ENCODE measurements around the gene WSCD2. TPM values are rescaled to one million over a fixed set of nuclear protein-coding genes. Genes with fewer than 3 reads are reported as not detected.

The WSCD2 gene
- total and polyA plus RNA-seq, 2 experiments from 2014 or later, result not detected

DNA sequence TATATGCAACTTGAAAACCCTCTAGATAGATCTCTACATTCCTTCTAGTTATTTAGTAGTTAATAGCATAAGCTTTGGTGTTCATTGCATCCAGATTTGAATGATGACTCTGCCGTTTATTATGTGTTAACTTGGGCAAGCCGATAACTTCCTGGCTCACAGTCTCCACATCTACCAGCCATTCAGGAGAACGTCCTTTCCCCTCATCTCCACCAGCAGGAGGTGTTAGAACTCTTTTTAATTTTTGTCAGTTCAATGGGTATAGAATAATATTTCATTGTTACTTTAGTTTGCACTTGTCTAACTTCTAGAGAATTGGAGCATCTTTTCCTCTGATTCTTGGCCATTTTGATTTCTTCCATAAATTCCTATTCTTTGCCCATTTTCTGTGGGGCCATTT, 30.0 kb upstream of the WSCD2 start:
- no peaks in the 10 kb centered on the region for H3K36me3 ChIP-seq (ENCODE audit: low read depth)
- no peak overlapping the region for H3K4me3 ChIP-seq
- no peaks in the 10 kb centered on the region for H3K4me1 ChIP-seq (ENCODE audit: insufficient read depth)
- TF ChIP-seq EZH2phosphoT487 (IDR thresholded peaks at IDR 0.05; ENCODE audit: insufficient read depth, low read depth), result no peak
- TF ChIP-seq EZH2 (IDR thresholded peaks at IDR 0.05; ENCODE audit: insufficient read depth, poor library complexity, severe bottlenecking), result no peak
- peak; percentile 35 for DNase-seq
- H4K20me1 ChIP-seq (ENCODE audit: insufficient read depth), result no peaks in the 10 kb centered on the region
- H2AFZ ChIP-seq, result no peak overlapping the region
- no peak overlapping the region for H3K9ac ChIP-seq
- no peaks in the 10 kb centered on the region for H3K9me3 ChIP-seq (ENCODE audit: low read depth)
- H3F3A ChIP-seq (ENCODE audit: insufficient read depth), result no peaks in the 10 kb centered on the region
- in situ Hi-C loops (cut with MboI), result no loop called here
- H3K4me2 ChIP-seq (ENCODE audit: unreplicated experiment), result no peak overlapping the region
- WGBS, 2 experiments (ENCODE audit: low coverage in 1 of 2, low lambda C conversion rate in 2 of 2, missing lambda C conversion rate in 2 of 2), result 2% methylated on average over 3 of the region's 3 CpGs
- no peaks in the 10 kb centered on the region for H3K9me2 ChIP-seq (ENCODE audit: insufficient read depth)
- H3K27ac ChIP-seq, result no peak overlapping the region
- H3K79me2 ChIP-seq (ENCODE audit: insufficient read depth), result no peaks in the 10 kb centered on the region
- H3K27me3 ChIP-seq (replicated peaks; ENCODE audit: insufficient read depth), result no peaks in the 10 kb centered on the region

DNA sequence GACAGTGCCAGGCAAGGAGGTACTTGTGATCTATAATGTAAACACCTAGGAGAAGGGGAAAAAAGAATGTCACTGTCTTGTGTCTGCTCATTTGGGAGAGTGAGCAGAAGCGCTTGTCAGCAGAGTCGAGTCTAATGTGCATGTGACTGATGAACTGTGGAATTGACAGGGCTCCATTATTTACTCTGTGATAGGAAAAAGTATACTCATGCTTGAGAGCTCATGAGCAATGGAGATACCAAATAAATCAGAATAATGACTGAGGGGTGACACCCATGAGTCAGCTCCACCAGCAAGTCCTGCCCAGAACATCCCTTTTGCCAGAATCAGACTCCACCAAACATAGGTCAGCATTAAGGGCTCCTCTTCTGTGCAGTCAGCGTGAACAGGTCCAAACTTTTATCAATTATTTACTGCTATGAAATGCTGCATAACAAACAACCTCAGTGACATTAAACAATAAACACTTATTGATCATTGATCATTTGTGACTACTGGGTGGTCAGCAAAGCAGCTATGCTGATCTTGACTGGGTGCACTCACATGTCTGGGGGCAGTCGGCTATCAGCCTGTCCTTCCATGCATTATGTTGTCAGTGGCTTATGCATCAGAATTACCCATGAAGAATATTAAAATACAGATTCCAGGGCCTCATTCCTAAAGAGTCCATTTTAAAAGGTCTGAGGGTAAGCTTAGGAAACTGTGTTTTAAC, 29.2 kb upstream of the WSCD2 start:
- Histone ChIP-seq H4K20me1 (ENCODE audit: insufficient read depth) (no peaks in the 10 kb centered on the region), H3K27me3 (replicated peaks; ENCODE audit: insufficient read depth) (no peaks in the 10 kb centered on the region), H3F3A (ENCODE audit: insufficient read depth) (no peaks in the 10 kb centered on the region), H3K9ac (no peak overlapping the region), H3K9me2 (ENCODE audit: insufficient read depth) (no peaks in the 10 kb centered on the region), H3K9me3 (ENCODE audit: low read depth) (no peaks in the 10 kb centered on the region), H3K27ac (no peak overlapping the region), H3K79me2 (ENCODE audit: insufficient read depth) (no peaks in the 10 kb centered on the region), H3K4me1 (ENCODE audit: insufficient read depth) (no peaks in the 10 kb centered on the region), H2AFZ (no peak overlapping the region), H3K4me2 (ENCODE audit: unreplicated experiment) (no peak overlapping the region), H3K36me3 (ENCODE audit: low read depth) (no peaks in the 10 kb centered on the region), H3K4me3 (no peak overlapping the region)
- TF ChIP-seq EZH2phosphoT487 (IDR thresholded peaks at IDR 0.05; ENCODE audit: insufficient read depth, low read depth) (no peak), EZH2 (IDR thresholded peaks at IDR 0.05; ENCODE audit: insufficient read depth, poor library complexity, severe bottlenecking) (no peak)
- DNase-seq, result no peak
- in situ Hi-C loops (cut with MboI), result no loop called here
- 8 to 12% methylated on average over 4 of the region's 4 CpGs for WGBS, 2 experiments (ENCODE audit: low coverage in 1 of 2, low lambda C conversion rate in 2 of 2, missing lambda C conversion rate in 2 of 2)

DNA sequence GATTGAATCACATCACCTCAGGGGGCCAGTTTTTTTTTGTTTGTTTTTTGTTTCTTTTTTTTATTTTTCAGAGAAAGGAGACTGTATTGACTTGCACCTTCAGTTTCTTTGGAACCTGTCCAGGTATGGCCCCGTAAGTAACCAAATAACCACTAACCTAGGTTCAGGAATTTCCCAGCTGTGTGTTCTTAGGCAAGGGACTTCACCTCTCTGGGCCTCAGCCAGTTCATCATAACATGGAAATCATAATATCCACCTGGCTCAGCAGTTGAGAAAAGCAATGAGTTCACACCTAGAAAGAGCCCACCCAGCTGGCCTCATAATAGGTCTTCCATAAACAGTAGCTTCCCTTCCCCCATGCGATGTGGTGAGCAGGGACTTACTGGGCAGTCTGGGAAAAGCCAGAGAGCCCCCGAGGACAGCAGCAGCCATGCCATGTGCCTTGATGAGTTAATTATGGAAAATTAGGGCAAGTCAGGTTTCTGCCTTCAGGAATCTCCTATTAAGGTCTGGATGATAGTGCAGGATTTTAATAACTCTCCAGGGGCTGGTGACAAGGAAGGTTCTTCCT, 27.4 kb upstream of the WSCD2 start:
- TF ChIP-seq EZH2phosphoT487 (IDR thresholded peaks at IDR 0.05; ENCODE audit: insufficient read depth, low read depth) (no peak), EZH2 (IDR thresholded peaks at IDR 0.05; ENCODE audit: insufficient read depth, poor library complexity, severe bottlenecking) (no peak)
- DNase-seq, result no peak
- Histone ChIP-seq H3K79me2 (ENCODE audit: insufficient read depth) (no peaks in the 10 kb centered on the region), H3K36me3 (ENCODE audit: low read depth) (no peaks in the 10 kb centered on the region), H3K4me3 (no peak overlapping the region), H3K4me1 (ENCODE audit: insufficient read depth) (no peaks in the 10 kb centered on the region), H2AFZ (no peak overlapping the region), H3K9me3 (ENCODE audit: low read depth) (no peaks in the 10 kb centered on the region), H3K9me2 (ENCODE audit: insufficient read depth) (no peaks in the 10 kb centered on the region), H3K9ac (no peak overlapping the region), H3K27me3 (replicated peaks; ENCODE audit: insufficient read depth) (no peaks in the 10 kb centered on the region), H4K20me1 (ENCODE audit: insufficient read depth) (no peaks in the 10 kb centered on the region), H3F3A (ENCODE audit: insufficient read depth) (no peaks in the 10 kb centered on the region), H3K27ac (no peak overlapping the region), H3K4me2 (ENCODE audit: unreplicated experiment) (no peak overlapping the region)
- in situ Hi-C loops (cut with MboI), result no loop called here
- WGBS, 2 experiments (ENCODE audit: low coverage in 1 of 2, low lambda C conversion rate in 2 of 2, missing lambda C conversion rate in 2 of 2), result 27 to 29% methylated on average over 3 of the region's 3 CpGs

DNA sequence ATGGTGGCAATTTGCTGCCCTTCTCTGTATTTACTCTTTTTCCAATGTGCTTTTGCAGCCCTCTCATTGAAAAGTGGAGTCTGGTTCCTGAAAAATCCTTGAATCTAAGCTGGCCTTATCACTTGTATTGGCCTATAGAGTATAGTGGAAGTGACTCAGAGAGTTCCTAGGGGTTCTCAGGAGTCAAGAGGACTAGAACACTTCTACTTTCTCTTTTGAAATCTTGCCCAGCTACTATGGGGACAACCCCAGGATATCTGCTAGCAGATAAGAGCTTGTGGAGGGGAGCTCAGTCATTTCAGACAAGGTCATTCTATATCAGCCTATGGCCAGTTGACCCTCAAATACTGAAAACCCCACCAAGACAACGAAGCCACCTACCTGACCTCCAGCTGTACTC, 26.7 kb upstream of the WSCD2 start:
- H3K4me1 ChIP-seq (ENCODE audit: insufficient read depth), result no peaks in the 10 kb centered on the region
- H3K36me3 ChIP-seq (ENCODE audit: low read depth), result no peaks in the 10 kb centered on the region
- no peak overlapping the region for H3K9ac ChIP-seq
- no peaks in the 10 kb centered on the region for H3K9me2 ChIP-seq (ENCODE audit: insufficient read depth)
- in situ Hi-C loops (cut with MboI), result no loop called here
- H3K9me3 ChIP-seq (ENCODE audit: low read depth), result no peaks in the 10 kb centered on the region
- H3F3A ChIP-seq (ENCODE audit: insufficient read depth), result no peaks in the 10 kb centered on the region
- no peaks in the 10 kb centered on the region for H3K27me3 ChIP-seq (replicated peaks; ENCODE audit: insufficient read depth)
- WGBS, 2 experiments (ENCODE audit: low coverage in 1 of 2, low lambda C conversion rate in 2 of 2, missing lambda C conversion rate in 2 of 2), result 14 to 25% methylated on average over 1 of the region's 1 CpG
- no peak overlapping the region for H3K4me3 ChIP-seq
- H3K27ac ChIP-seq, result no peak overlapping the region
- H3K4me2 ChIP-seq (ENCODE audit: unreplicated experiment), result no peak overlapping the region
- no peak overlapping the region for H2AFZ ChIP-seq
- no peak for TF ChIP-seq EZH2 (IDR thresholded peaks at IDR 0.05; ENCODE audit: insufficient read depth, poor library complexity, severe bottlenecking)
- TF ChIP-seq EZH2phosphoT487 (IDR thresholded peaks at IDR 0.05; ENCODE audit: insufficient read depth, low read depth), result no peak
- no peaks in the 10 kb centered on the region for H4K20me1 ChIP-seq (ENCODE audit: insufficient read depth)
- no peak for DNase-seq
- H3K79me2 ChIP-seq (ENCODE audit: insufficient read depth), result no peaks in the 10 kb centered on the region
